Measurements from ENCODE around the gene ZBTB7C.

DNA sequence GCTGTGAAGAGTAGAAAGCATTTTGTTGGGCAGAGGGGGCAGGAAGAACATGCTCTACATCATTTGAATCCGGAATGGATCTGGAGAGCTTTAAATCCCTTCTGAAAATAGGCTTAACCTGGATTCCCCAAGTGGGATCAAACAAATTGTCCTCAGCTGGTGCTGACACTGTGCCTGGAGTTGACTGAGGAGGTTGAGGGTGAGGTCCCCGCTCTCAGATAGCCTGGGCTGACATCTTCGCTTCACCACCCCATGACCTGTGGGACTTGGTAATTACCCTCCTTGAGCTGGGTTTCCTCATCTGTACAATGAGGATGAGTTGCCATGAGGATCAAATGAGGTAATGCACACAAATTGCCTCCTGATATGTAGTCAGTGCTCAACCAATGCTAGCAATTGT is 360.9 kb downstream of the ZBTB7C start:
- TF ChIP-seq, protein P1, sequence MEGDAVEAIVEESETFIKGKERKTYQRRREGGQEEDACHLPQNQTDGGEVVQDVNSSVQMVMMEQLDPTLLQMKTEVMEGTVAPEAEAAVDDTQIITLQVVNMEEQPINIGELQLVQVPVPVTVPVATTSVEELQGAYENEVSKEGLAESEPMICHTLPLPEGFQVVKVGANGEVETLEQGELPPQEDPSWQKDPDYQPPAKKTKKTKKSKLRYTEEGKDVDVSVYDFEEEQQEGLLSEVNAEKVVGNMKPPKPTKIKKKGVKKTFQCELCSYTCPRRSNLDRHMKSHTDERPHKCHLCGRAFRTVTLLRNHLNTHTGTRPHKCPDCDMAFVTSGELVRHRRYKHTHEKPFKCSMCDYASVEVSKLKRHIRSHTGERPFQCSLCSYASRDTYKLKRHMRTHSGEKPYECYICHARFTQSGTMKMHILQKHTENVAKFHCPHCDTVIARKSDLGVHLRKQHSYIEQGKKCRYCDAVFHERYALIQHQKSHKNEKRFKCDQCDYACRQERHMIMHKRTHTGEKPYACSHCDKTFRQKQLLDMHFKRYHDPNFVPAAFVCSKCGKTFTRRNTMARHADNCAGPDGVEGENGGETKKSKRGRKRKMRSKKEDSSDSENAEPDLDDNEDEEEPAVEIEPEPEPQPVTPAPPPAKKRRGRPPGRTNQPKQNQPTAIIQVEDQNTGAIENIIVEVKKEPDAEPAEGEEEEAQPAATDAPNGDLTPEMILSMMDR (IDR thresholded peaks at IDR 0.05): no peak
- TF ChIP-seq POLR2A (IDR thresholded peaks at IDR 0.05): no peak
